Glomerular endothelial cell (primary cell): ENCODE measurements around the gene IP6K2. TPM values are rescaled to one million over a fixed set of nuclear protein-coding genes. Genes with fewer than 3 reads are reported as not detected.
"Not testable (repeated sequence)": the region's sequence is repeated elsewhere in the genome, so short reads cannot be mapped to it uniquely, and the experiment has no call there.

ENCODE experiments used
- DNase-seq: peaks from one replicate; pipeline ENCODE4 v3.0.0-alpha.2; 2011; ENCODE audit warnings: low read depth, low spot score; ENCODE audit errors: extremely low read depth
- total RNA-seq: library from RNA; depleted of rRNA; stranded (reverse); fragments of >200 nt; gene quantifications from 2 replicates; pipeline ENCODE4 v1.2.3, GENCODE V29; 2015

Gene IP6K2
- total RNA-seq, 1 donor from 2014 or later = 66.1 TPM

GRCh38 chr3:48733752-48734518 is 16.9 kb upstream of the IP6K2 start:
- not testable (repeated sequence) for DNase-seq

- DNase-seq = no peak
Measured at GRCh38 chr3:48727511-48727910, 10.5 kb upstream of the IP6K2 start.

GRCh38 chr3:48725185-48725855 is 8.3 kb upstream of the IP6K2 start:
- not testable (repeated sequence) for DNase-seq

- no peak for DNase-seq
Measured at GRCh38 chr3:48723725-48724124, 6.7 kb upstream of the IP6K2 start.

GRCh38 chr3:48723293-48723692 is 6.3 kb upstream of the IP6K2 start:
- not testable (repeated sequence) for DNase-seq

GRCh38 chr3:48716508-48716981 is 476 bp downstream of the IP6K2 start:
- no peak for DNase-seq

GRCh38 chr3:48715174-48715800 is 1.7 kb downstream of the IP6K2 start:
- no peak for DNase-seq

- no peak for DNase-seq
Measured at GRCh38 chr3:48711727-48712126, 5.3 kb downstream of the IP6K2 start.

GRCh38 chr3:48709051-48709461 is 8.0 kb downstream of the IP6K2 start:
- no peak for DNase-seq

GRCh38 chr3:48708481-48708889 is 8.5 kb downstream of the IP6K2 start:
- no peak for DNase-seq

GRCh38 chr3:48707157-48707556 is 9.9 kb downstream of the IP6K2 start:
- no peak for DNase-seq

GRCh38 chr3:48702320-48702920 is 14.6 kb downstream of the IP6K2 start:
- DNase-seq = no peak

- no peak for DNase-seq
Measured at GRCh38 chr3:48700731-48701405, 16.2 kb downstream of the IP6K2 start.

- DNase-seq = no peak
Measured at GRCh38 chr3:48698891-48699290, 18.1 kb downstream of the IP6K2 start.

GRCh38 chr3:48697952-48698351 is 19.1 kb downstream of the IP6K2 start:
- no peak for DNase-seq

- DNase-seq = no peak
Measured at GRCh38 chr3:48696601-48697000, 20.4 kb downstream of the IP6K2 start.

- no peak for DNase-seq
Measured at GRCh38 chr3:48696156-48696555, 20.9 kb downstream of the IP6K2 start.

- no peak for DNase-seq
Measured at GRCh38 chr3:48695393-48695753, 21.6 kb downstream of the IP6K2 start.

GRCh38 chr3:48694610-48695392 is 22.2 kb downstream of the IP6K2 start:
- no peak for DNase-seq

GRCh38 chr3:48693826-48694225 is 23.2 kb downstream of the IP6K2 start:
- DNase-seq = no peak
